ENCODE measurements around the gene ARL3. TPM values are rescaled to one million over a fixed set of nuclear protein-coding genes. Genes with fewer than 3 reads are reported as not detected.
A peak's percentile ranks its signal among the peaks of the same experiment; 100 is the strongest.

Gene ARL3
- total and polyA plus RNA-seq, 2 experiments from 2014 or later: 8.5 to 22.6 TPM

DNA sequence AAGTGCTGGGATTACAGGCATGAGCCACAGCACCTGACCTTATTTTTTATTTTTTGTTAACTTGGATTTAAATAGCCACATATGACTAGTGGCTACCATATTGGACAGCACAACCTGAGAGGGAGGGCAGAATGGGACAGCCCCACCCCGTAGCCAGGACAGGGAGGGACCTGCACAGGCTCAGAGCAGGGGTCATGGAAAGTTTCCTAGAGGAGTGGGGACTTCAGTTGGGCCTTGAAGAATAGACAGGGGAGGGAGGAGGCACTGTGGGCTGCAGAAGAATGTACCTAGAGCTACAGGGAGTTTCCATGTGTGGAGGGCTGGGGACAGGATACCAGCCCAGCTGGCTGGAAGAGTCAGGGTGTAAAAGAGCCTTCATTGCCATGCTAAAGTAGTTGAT, 61.1 kb downstream of the ARL3 start:
- Histone ChIP-seq H3K4me3 (no peak overlapping the region), H3K79me2 (replicated peaks; ENCODE audit: insufficient read depth) (peaks cover 48% of the 10 kb centered on the region), H3K4me2 (no peak overlapping the region), H3F3A (replicated peaks; ENCODE audit: low read depth) (no peaks in the 10 kb centered on the region), H3K27ac (ENCODE audit: low read depth) (peak overlapping the region; percentile 63; the same call in 1 of the 2 replicates), H3K9me2 (ENCODE audit: insufficient read depth) (no peaks in the 10 kb centered on the region), H3K27me3 (ENCODE audit: insufficient read depth) (no peaks in the 10 kb centered on the region), H4K20me1 (replicated peaks; ENCODE audit: insufficient read depth) (no peaks in the 10 kb centered on the region; the same call in 1 of the 2 replicates), H3K4me1 (ENCODE audit: insufficient read depth) (peaks cover 18% of the 10 kb centered on the region), H3K36me3 (ENCODE audit: insufficient read depth) (no peaks in the 10 kb centered on the region), H2AFZ (no peak overlapping the region)
- Mint-ChIP-seq H3K9me3 (no peaks in the 10 kb centered on the region), H3K4me3 (no peak overlapping the region), H3K27me3 (ENCODE audit: insufficient read depth, low read depth, poor library complexity) (peaks cover 12% of the 10 kb centered on the region), H3K36me3 (ENCODE audit: low read depth) (peaks cover 22% of the 10 kb centered on the region), H3K4me1 (peaks cover 47% of the 10 kb centered on the region), H3K27ac (no peak overlapping the region; the same call in 1 of the 2 replicates)
- DNase-seq (ENCODE audit: low spot score) (no peak), ATAC-seq (no peak)
- TF ChIP-seq CTCF (conservative IDR thresholded peaks at IDR 0.05; ENCODE audit: low read depth in 2 of 2): no peak
- TF ChIP-seq POLR2AphosphoS5 (IDR thresholded peaks at IDR 0.05; ENCODE audit: low read depth): no peak
- no peak for TF ChIP-seq STAT1 (IDR thresholded peaks at IDR 0.05; ENCODE audit: unreplicated experiment)
- no peak for TF ChIP-seq CREB1 (CRISPR knock-in tag; IDR thresholded peaks at IDR 0.05; ENCODE audit: low read depth)
- TF ChIP-seq, protein P1, sequence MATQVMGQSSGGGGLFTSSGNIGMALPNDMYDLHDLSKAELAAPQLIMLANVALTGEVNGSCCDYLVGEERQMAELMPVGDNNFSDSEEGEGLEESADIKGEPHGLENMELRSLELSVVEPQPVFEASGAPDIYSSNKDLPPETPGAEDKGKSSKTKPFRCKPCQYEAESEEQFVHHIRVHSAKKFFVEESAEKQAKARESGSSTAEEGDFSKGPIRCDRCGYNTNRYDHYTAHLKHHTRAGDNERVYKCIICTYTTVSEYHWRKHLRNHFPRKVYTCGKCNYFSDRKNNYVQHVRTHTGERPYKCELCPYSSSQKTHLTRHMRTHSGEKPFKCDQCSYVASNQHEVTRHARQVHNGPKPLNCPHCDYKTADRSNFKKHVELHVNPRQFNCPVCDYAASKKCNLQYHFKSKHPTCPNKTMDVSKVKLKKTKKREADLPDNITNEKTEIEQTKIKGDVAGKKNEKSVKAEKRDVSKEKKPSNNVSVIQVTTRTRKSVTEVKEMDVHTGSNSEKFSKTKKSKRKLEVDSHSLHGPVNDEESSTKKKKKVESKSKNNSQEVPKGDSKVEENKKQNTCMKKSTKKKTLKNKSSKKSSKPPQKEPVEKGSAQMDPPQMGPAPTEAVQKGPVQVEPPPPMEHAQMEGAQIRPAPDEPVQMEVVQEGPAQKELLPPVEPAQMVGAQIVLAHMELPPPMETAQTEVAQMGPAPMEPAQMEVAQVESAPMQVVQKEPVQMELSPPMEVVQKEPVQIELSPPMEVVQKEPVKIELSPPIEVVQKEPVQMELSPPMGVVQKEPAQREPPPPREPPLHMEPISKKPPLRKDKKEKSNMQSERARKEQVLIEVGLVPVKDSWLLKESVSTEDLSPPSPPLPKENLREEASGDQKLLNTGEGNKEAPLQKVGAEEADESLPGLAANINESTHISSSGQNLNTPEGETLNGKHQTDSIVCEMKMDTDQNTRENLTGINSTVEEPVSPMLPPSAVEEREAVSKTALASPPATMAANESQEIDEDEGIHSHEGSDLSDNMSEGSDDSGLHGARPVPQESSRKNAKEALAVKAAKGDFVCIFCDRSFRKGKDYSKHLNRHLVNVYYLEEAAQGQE (IDR thresholded peaks at IDR 0.05; ENCODE audit: unreplicated experiment): no peak
- no peak for TF ChIP-seq EZH2 (IDR thresholded peaks at IDR 0.05; ENCODE audit: low read depth, unreplicated experiment)
- no peak for TF ChIP-seq ZNF114 (CRISPR knock-in tag; IDR thresholded peaks at IDR 0.05)
- TF ChIP-seq NANOG (IDR thresholded peaks at IDR 0.05; ENCODE audit: borderline replicate concordance): no peak
- TF ChIP-seq, protein P2, sequence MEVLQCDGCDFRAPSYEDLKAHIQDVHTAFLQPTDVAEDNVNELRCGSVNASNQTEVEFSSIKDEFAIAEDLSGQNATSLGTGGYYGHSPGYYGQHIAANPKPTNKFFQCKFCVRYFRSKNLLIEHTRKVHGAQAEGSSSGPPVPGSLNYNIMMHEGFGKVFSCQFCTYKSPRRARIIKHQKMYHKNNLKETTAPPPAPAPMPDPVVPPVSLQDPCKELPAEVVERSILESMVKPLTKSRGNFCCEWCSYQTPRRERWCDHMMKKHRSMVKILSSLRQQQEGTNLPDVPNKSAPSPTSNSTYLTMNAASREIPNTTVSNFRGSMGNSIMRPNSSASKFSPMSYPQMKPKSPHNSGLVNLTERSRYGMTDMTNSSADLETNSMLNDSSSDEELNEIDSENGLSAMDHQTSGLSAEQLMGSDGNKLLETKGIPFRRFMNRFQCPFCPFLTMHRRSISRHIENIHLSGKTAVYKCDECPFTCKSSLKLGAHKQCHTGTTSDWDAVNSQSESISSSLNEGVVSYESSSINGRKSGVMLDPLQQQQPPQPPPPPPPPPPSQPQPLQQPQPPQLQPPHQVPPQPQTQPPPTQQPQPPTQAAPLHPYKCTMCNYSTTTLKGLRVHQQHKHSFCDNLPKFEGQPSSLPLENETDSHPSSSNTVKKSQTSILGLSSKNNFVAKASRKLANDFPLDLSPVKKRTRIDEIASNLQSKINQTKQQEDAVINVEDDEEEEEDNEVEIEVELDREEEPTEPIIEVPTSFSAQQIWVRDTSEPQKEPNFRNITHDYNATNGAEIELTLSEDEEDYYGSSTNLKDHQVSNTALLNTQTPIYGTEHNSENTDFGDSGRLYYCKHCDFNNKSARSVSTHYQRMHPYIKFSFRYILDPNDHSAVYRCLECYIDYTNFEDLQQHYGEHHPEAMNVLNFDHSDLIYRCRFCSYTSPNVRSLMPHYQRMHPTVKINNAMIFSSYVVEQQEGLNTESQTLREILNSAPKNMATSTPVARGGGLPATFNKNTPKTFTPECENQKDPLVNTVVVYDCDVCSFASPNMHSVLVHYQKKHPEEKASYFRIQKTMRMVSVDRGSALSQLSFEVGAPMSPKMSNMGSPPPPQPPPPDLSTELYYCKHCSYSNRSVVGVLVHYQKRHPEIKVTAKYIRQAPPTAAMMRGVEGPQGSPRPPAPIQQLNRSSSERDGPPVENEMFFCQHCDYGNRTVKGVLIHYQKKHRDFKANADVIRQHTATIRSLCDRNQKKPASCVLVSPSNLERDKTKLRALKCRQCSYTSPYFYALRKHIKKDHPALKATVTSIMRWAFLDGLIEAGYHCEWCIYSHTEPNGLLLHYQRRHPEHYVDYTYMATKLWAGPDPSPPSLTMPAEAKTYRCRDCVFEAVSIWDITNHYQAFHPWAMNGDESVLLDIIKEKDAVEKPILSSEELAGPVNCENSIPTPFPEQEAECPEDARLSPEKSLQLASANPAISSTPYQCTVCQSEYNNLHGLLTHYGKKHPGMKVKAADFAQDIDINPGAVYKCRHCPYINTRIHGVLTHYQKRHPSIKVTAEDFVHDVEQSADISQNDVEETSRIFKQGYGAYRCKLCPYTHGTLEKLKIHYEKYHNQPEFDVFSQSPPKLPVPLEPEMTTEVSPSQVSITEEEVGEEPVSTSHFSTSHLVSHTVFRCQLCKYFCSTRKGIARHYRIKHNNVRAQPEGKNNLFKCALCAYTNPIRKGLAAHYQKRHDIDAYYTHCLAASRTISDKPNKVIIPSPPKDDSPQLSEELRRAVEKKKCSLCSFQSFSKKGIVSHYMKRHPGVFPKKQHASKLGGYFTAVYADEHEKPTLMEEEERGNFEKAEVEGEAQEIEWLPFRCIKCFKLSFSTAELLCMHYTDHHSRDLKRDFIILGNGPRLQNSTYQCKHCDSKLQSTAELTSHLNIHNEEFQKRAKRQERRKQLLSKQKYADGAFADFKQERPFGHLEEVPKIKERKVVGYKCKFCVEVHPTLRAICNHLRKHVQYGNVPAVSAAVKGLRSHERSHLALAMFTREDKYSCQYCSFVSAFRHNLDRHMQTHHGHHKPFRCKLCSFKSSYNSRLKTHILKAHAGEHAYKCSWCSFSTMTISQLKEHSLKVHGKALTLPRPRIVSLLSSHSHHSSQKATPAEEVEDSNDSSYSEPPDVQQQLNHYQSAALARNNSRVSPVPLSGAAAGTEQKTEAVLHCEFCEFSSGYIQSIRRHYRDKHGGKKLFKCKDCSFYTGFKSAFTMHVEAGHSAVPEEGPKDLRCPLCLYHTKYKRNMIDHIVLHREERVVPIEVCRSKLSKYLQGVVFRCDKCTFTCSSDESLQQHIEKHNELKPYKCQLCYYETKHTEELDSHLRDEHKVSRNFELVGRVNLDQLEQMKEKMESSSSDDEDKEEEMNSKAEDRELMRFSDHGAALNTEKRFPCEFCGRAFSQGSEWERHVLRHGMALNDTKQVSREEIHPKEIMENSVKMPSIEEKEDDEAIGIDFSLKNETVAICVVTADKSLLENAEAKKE (CRISPR knock-in tag; IDR thresholded peaks at IDR 0.05): no peak
- TF ChIP-seq JUNB (IDR thresholded peaks at IDR 0.05; ENCODE audit: unreplicated experiment): no peak
- no peak for TF ChIP-seq EZH2phosphoT487 (IDR thresholded peaks at IDR 0.05; ENCODE audit: unreplicated experiment)
- no peak for TF ChIP-seq ZNF331 (CRISPR knock-in tag; IDR thresholded peaks at IDR 0.05; ENCODE audit: low read depth)
- TF ChIP-seq, protein P3, sequence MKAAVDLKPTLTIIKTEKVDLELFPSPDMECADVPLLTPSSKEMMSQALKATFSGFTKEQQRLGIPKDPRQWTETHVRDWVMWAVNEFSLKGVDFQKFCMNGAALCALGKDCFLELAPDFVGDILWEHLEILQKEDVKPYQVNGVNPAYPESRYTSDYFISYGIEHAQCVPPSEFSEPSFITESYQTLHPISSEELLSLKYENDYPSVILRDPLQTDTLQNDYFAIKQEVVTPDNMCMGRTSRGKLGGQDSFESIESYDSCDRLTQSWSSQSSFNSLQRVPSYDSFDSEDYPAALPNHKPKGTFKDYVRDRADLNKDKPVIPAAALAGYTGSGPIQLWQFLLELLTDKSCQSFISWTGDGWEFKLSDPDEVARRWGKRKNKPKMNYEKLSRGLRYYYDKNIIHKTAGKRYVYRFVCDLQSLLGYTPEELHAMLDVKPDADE (IDR thresholded peaks at IDR 0.05): no peak
